Measurements from ENCODE around the gene CADPS.

CADPS gene

GRCh38 chr3:62361261-62361660 is 514.0 kb downstream of the CADPS start:
- Histone ChIP-seq H3K9me3 (ENCODE audit: insufficient read depth, low read length) (no peaks in the 10 kb centered on the region; the same call in 1 of the 2 replicates), H3K36me3 (ENCODE audit: insufficient read depth, insufficient read length, low read length) (no peaks in the 10 kb centered on the region), H3K27me3 (ENCODE audit: insufficient read depth, insufficient read length) (peaks cover 49% of the 10 kb centered on the region), H3K9ac (ENCODE audit: insufficient read length, low read depth) (no peak overlapping the region), H3K4me3 (ENCODE audit: insufficient read length, low read depth) (no peak overlapping the region), H3K4me1 (ENCODE audit: insufficient read depth, insufficient read length) (peaks cover 8% of the 10 kb centered on the region)
- no peak for DNase-seq (ENCODE audit: low read depth, low spot score)
- TF ChIP-seq YY1 (IDR thresholded peaks at IDR 0.05; ENCODE audit: insufficient read depth, insufficient read length) (no peak), ZNF274 (IDR thresholded peaks at IDR 0.05; ENCODE audit: low read depth, low read length) (no peak), SUZ12 (IDR thresholded peaks at IDR 0.05; ENCODE audit: extremely low read depth, insufficient read depth, insufficient read length) (no peak)

GRCh38 chr3:62359531-62359930 is 515.7 kb downstream of the CADPS start:
- Histone ChIP-seq H3K36me3 (ENCODE audit: insufficient read depth, insufficient read length, low read length) (no peaks in the 10 kb centered on the region), H3K9ac (ENCODE audit: insufficient read length, low read depth) (no peak overlapping the region), H3K4me1 (ENCODE audit: insufficient read depth, insufficient read length) (no peaks in the 10 kb centered on the region), H3K27me3 (ENCODE audit: insufficient read depth, insufficient read length) (peaks cover 44% of the 10 kb centered on the region), H3K9me3 (ENCODE audit: insufficient read depth, low read length) (no peaks in the 10 kb centered on the region; the same call in 1 of the 2 replicates), H3K4me3 (ENCODE audit: insufficient read length, low read depth) (no peak overlapping the region)
- no peak for DNase-seq (ENCODE audit: low read depth, low spot score)
- TF ChIP-seq ZNF274 (IDR thresholded peaks at IDR 0.05; ENCODE audit: low read depth, low read length) (no peak), YY1 (IDR thresholded peaks at IDR 0.05; ENCODE audit: insufficient read depth, insufficient read length) (no peak), SUZ12 (IDR thresholded peaks at IDR 0.05; ENCODE audit: extremely low read depth, insufficient read depth, insufficient read length) (no peak)

GRCh38 chr3:62356356-62356755 is 518.9 kb downstream of the CADPS start:
- no peak overlapping the region for H3K4me3 ChIP-seq (ENCODE audit: insufficient read length, low read depth)
- no peak for DNase-seq (ENCODE audit: low read depth, low spot score)
- TF ChIP-seq ZNF274 (IDR thresholded peaks at IDR 0.05; ENCODE audit: low read depth, low read length) (no peak), SUZ12 (IDR thresholded peaks at IDR 0.05; ENCODE audit: extremely low read depth, insufficient read depth, insufficient read length) (no peak), YY1 (IDR thresholded peaks at IDR 0.05; ENCODE audit: insufficient read depth, insufficient read length) (no peak)
- H3K27me3 ChIP-seq (ENCODE audit: insufficient read depth, insufficient read length) = peaks cover 22% of the 10 kb centered on the region
- no peak overlapping the region for H3K9ac ChIP-seq (ENCODE audit: insufficient read length, low read depth)
- no peaks in the 10 kb centered on the region for H3K36me3 ChIP-seq (ENCODE audit: insufficient read depth, insufficient read length, low read length)
- no peaks in the 10 kb centered on the region for H3K4me1 ChIP-seq (ENCODE audit: insufficient read depth, insufficient read length)
- no peaks in the 10 kb centered on the region for H3K9me3 ChIP-seq (ENCODE audit: insufficient read depth, low read length)

GRCh38 chr3:62355703-62356102 is 519.5 kb downstream of the CADPS start:
- Histone ChIP-seq H3K9me3 (ENCODE audit: insufficient read depth, low read length) (no peaks in the 10 kb centered on the region), H3K36me3 (ENCODE audit: insufficient read depth, insufficient read length, low read length) (no peaks in the 10 kb centered on the region), H3K27me3 (ENCODE audit: insufficient read depth, insufficient read length) (peaks cover 21% of the 10 kb centered on the region), H3K4me1 (ENCODE audit: insufficient read depth, insufficient read length) (no peaks in the 10 kb centered on the region), H3K4me3 (ENCODE audit: insufficient read length, low read depth) (no peak overlapping the region), H3K9ac (ENCODE audit: insufficient read length, low read depth) (no peak overlapping the region)
- no peak for TF ChIP-seq ZNF274 (IDR thresholded peaks at IDR 0.05; ENCODE audit: low read depth, low read length)
- no peak for TF ChIP-seq YY1 (IDR thresholded peaks at IDR 0.05; ENCODE audit: insufficient read depth, insufficient read length)
- no peak for DNase-seq (ENCODE audit: low read depth, low spot score)
